ENCODE data around the gene SPRN. TPM values are rescaled to one million over a fixed set of nuclear protein-coding genes. Genes with fewer than 3 reads are reported as not detected.

Gene SPRN
- total and polyA plus RNA-seq, 12 donors, result 0.10 to 1.8 (median 0.60) TPM; not detected in 3

- intact Hi-C loops (cut with DNase I), result no loop called here
- no peaks in the 10 kb centered on the region for H3K27me3 ChIP-seq
- DNase-seq, result peak in 1 of 7 donors; percentile 36
- no peaks in the 10 kb centered on the region for H3K4me1 ChIP-seq (replicated peaks in 1 of 2)
- no peak overlapping the region for H3K27ac ChIP-seq
- no peak overlapping the region for H3K4me3 ChIP-seq
- H3K9me3 ChIP-seq (replicated peaks in 1 of 3), result no peaks in the 10 kb centered on the region
- WGBS, 4 donors, result 89 to 97% (median 95%) methylated on average over 14 of the region's 14 CpGs
- no peaks in the 10 kb centered on the region for H3K36me3 ChIP-seq (replicated peaks in 1 of 2)
- no peak for TF ChIP-seq POLR2A (IDR thresholded peaks at IDR 0.05)
- TF ChIP-seq CTCF (IDR thresholded peaks at IDR 0.05), result no peak
These were observed 35.9 kb upstream of the SPRN start for GRCh38 chr10:133460208-133460769.

- no peaks in the 10 kb centered on the region for H3K4me1 ChIP-seq (replicated peaks in 1 of 2)
- 48 to 87% (median 69%) methylated on average over 19 to 81 of the region's 81 CpGs for WGBS, 4 donors
- no peak overlapping the region for H3K4me3 ChIP-seq
- H3K27ac ChIP-seq, result no peak overlapping the region
- no peaks in the 10 kb centered on the region for H3K27me3 ChIP-seq
- intact Hi-C loops (cut with DNase I), result no loop called here
- no peaks in the 10 kb centered on the region for H3K9me3 ChIP-seq (replicated peaks in 1 of 3)
- no peak for TF ChIP-seq CTCF (IDR thresholded peaks at IDR 0.05)
- no peak for TF ChIP-seq POLR2A (IDR thresholded peaks at IDR 0.05)
- no peaks in the 10 kb centered on the region for H3K36me3 ChIP-seq (replicated peaks in 1 of 2)
- DNase-seq, result peak in 1 of 7 donors; percentile 6
These were observed 35.2 kb upstream of the SPRN start for GRCh38 chr10:133459454-133460207.

GRCh38 chr10:133458710-133459453 is 34.5 kb upstream of the SPRN start:
- Histone ChIP-seq H3K9me3 (replicated peaks in 1 of 3) (no peaks in the 10 kb centered on the region), H3K4me1 (replicated peaks in 1 of 2) (no peaks in the 10 kb centered on the region), H3K27me3 (no peaks in the 10 kb centered on the region), H3K27ac (no peak overlapping the region), H3K4me3 (no peak overlapping the region), H3K36me3 (replicated peaks in 1 of 2) (no peaks in the 10 kb centered on the region)
- DNase-seq, result peak in 3 of 7 donors; percentile 6 to 35 (median 9)
- TF ChIP-seq POLR2A (IDR thresholded peaks at IDR 0.05), result no peak
- no peak for TF ChIP-seq CTCF (IDR thresholded peaks at IDR 0.05)
- 84 to 91% (median 87%) methylated on average over 12 to 21 of the region's 21 CpGs for WGBS, 4 donors
- intact Hi-C loops (cut with DNase I), result no loop called here

GRCh38 chr10:133458021-133458709 is 33.7 kb upstream of the SPRN start:
- intact Hi-C loops (cut with DNase I), result no loop called here
- Histone ChIP-seq H3K9me3 (replicated peaks in 1 of 3) (no peaks in the 10 kb centered on the region), H3K27ac (no peak overlapping the region), H3K4me3 (no peak overlapping the region), H3K4me1 (replicated peaks in 1 of 2) (no peaks in the 10 kb centered on the region), H3K36me3 (replicated peaks in 1 of 2) (no peaks in the 10 kb centered on the region), H3K27me3 (no peaks in the 10 kb centered on the region)
- TF ChIP-seq POLR2A (IDR thresholded peaks at IDR 0.05), result no peak
- no peak for TF ChIP-seq CTCF (IDR thresholded peaks at IDR 0.05)
- peak in 3 of 7 donors; percentile 4 to 35 (median 13) for DNase-seq
- WGBS, 4 donors, result 89 to 91% (median 90%) methylated on average over 22 to 40 of the region's 40 CpGs; no CpG with 5 or more reads in 1 of the 4 donors
